Sigmoid colon (tissue), 4 donors: ENCODE measurements around the gene CC2D2A.

Experiments used
- CTCF ChIP-seq, 4 experiments: fragments of 450-650 bp in 3 of 4; fragments of 200-600 bp in 1 of 4; IDR thresholded peaks; one replicate each; pipeline ENCODE4 v1.5.1; 2016 to 2019; ENCODE audit warnings: antibody characterized with exemption in 4 of 4, mild to moderate bottlenecking in 3 of 4, moderate library complexity in 2 of 4
- EP300 ChIP-seq, 4 donors: sonication (generic); formaldehyde crosslinking; IDR thresholded peaks; one replicate each; pipeline ENCODE4 v1.6.1; 2017; ENCODE audit warnings: antibody characterized with exemption in 4 of 4

- TF ChIP-seq CTCF (IDR thresholded peaks at IDR 0.05): no peak
- TF ChIP-seq EP300 (IDR thresholded peaks at IDR 0.05): no peak
These were observed 33.2 kb upstream of the CC2D2A start for GRCh38 chr4:15436513-15436912.
